Stimulated activated memory B cell treated with anti-CD40 and anti-IgM and Interleukin-4, amounts not matched to agents 10 μg/mL and 1 μg/mL and 100 μg/mL, for 72 hours (primary cell): Measurements from ENCODE around the gene ARPC5.
A peak's percentile ranks its signal among the peaks of the same experiment; 100 is the strongest.
"Not testable (repeated sequence)": the region's sequence is repeated elsewhere in the genome, so short reads cannot be mapped to it uniquely, and the experiment has no call there.

Source experiments
- ATAC-seq: fragments of 150-1000 bp; cut with Tn5 transposase; 2 replicates; pipeline ENCODE4 v1.10.0; 2021
- H3K27ac Mint-ChIP-seq: one replicate; pipeline ENCODE4 v1.8.0; 2022; ENCODE audit warnings: mild to moderate bottlenecking, mixed read lengths
- H3K27me3 Mint-ChIP-seq: one replicate; pipeline ENCODE4 v1.8.0; 2022; ENCODE audit warnings: mixed read lengths
- H3K36me3 Mint-ChIP-seq: one replicate; pipeline ENCODE4 v1.8.0; 2022; ENCODE audit warnings: mixed read lengths
- H3K4me1 Mint-ChIP-seq: one replicate; pipeline ENCODE4 v1.8.0; 2022; ENCODE audit warnings: mixed read lengths
- H3K4me3 Mint-ChIP-seq: one replicate; pipeline ENCODE4 v1.8.0; 2022; ENCODE audit warnings: mild to moderate bottlenecking, moderate library complexity, mixed read lengths
- H3K9me3 Mint-ChIP-seq: one replicate; pipeline ENCODE4 v1.8.0; 2022; ENCODE audit warnings: mixed read lengths

The ARPC5 gene

GRCh38 chr1:183633676-183634343 is 1.8 kb downstream of the ARPC5 start:
- peak; percentile 60 for ATAC-seq
- Mint-ChIP-seq H3K27ac (peak overlapping the region; percentile 92), H3K36me3 (peaks cover 13% of the 10 kb centered on the region), H3K4me3 (peak overlapping the region; percentile 99), H3K4me1 (peaks cover 27% of the 10 kb centered on the region), H3K27me3 (no peaks in the 10 kb centered on the region), H3K9me3 (no peaks in the 10 kb centered on the region)

- Mint-ChIP-seq H3K9me3 (no peaks in the 10 kb centered on the region), H3K4me1 (peaks cover 34% of the 10 kb centered on the region), H3K4me3 (peak overlapping the region; percentile 99), H3K27me3 (no peaks in the 10 kb centered on the region), H3K27ac (no peak overlapping the region), H3K36me3 (peaks cover 20% of the 10 kb centered on the region)
- ATAC-seq, result no peak
These were observed 2.6 kb downstream of the ARPC5 start for GRCh38 chr1:183632964-183633363.

- Mint-ChIP-seq H3K36me3 (peaks cover 20% of the 10 kb centered on the region), H3K9me3 (no peaks in the 10 kb centered on the region), H3K4me1 (peaks cover 34% of the 10 kb centered on the region), H3K4me3 (no peak overlapping the region), H3K27ac (no peak overlapping the region), H3K27me3 (no peaks in the 10 kb centered on the region)
- ATAC-seq, result no peak
These were observed 3.5 kb downstream of the ARPC5 start for GRCh38 chr1:183632114-183632513.

GRCh38 chr1:183630748-183631147 is 4.8 kb downstream of the ARPC5 start:
- peaks cover 22% of the 10 kb centered on the region for H3K36me3 Mint-ChIP-seq
- peak overlapping the region; percentile 26 for H3K4me3 Mint-ChIP-seq
- H3K4me1 Mint-ChIP-seq, result peaks cover 26% of the 10 kb centered on the region

GRCh38 chr1:183628537-183628936 is 7.0 kb downstream of the ARPC5 start:
- Mint-ChIP-seq H3K9me3 (no peaks in the 10 kb centered on the region), H3K4me3 (no peak overlapping the region), H3K36me3 (peaks cover 36% of the 10 kb centered on the region), H3K27me3 (no peaks in the 10 kb centered on the region), H3K27ac (peak overlapping the region; percentile 48), H3K4me1 (peaks cover 29% of the 10 kb centered on the region)
- no peak for ATAC-seq

More at GRCh38 chr1:183630748-183631147, 4.8 kb downstream of the ARPC5 start:
- no peak for ATAC-seq
- Mint-ChIP-seq H3K27me3 (no peaks in the 10 kb centered on the region), H3K27ac (peak overlapping the region; percentile 16), H3K9me3 (no peaks in the 10 kb centered on the region)

GRCh38 chr1:183626236-183626635 is 9.3 kb downstream of the ARPC5 start:
- not testable (repeated sequence) for ATAC-seq, H3K4me3 Mint-ChIP-seq, H3K9me3 Mint-ChIP-seq, H3K27me3 Mint-ChIP-seq
- Mint-ChIP-seq H3K27ac (peak overlapping the region; percentile 59), H3K36me3 (peaks cover 36% of the 10 kb centered on the region), H3K4me1 (peaks cover 35% of the 10 kb centered on the region)

- Mint-ChIP-seq H3K27ac (no peak overlapping the region), H3K4me1 (peaks cover 24% of the 10 kb centered on the region), H3K9me3 (no peaks in the 10 kb centered on the region), H3K36me3 (peaks cover 17% of the 10 kb centered on the region), H3K27me3 (no peaks in the 10 kb centered on the region), H3K4me3 (no peak overlapping the region)
- peak; percentile 84 for ATAC-seq
These were observed 12.4 kb downstream of the ARPC5 start for GRCh38 chr1:183622884-183623785.

- H3K4me1 Mint-ChIP-seq, result peaks cover 24% of the 10 kb centered on the region
- H3K27ac Mint-ChIP-seq, result no peak overlapping the region
- H3K27me3 Mint-ChIP-seq, result no peaks in the 10 kb centered on the region
- H3K9me3 Mint-ChIP-seq, result no peaks in the 10 kb centered on the region
- peaks cover 16% of the 10 kb centered on the region for H3K36me3 Mint-ChIP-seq
- no peak for ATAC-seq
- H3K4me3 Mint-ChIP-seq, result no peak overlapping the region
These were observed 13.6 kb downstream of the ARPC5 start for GRCh38 chr1:183622013-183622412.

- no peak for ATAC-seq
- H3K4me1 Mint-ChIP-seq, result peaks cover 17% of the 10 kb centered on the region
- H3K4me3 Mint-ChIP-seq, result no peak overlapping the region
- no peak overlapping the region for H3K27ac Mint-ChIP-seq
- H3K27me3 Mint-ChIP-seq, result no peaks in the 10 kb centered on the region
- H3K36me3 Mint-ChIP-seq, result peaks cover 10% of the 10 kb centered on the region
- no peaks in the 10 kb centered on the region for H3K9me3 Mint-ChIP-seq
These were observed 15.3 kb downstream of the ARPC5 start for GRCh38 chr1:183620311-183620710.

GRCh38 chr1:183619781-183620180 is 15.8 kb downstream of the ARPC5 start:
- Mint-ChIP-seq H3K36me3 (peaks cover 8% of the 10 kb centered on the region), H3K4me1 (peaks cover 17% of the 10 kb centered on the region), H3K9me3 (no peaks in the 10 kb centered on the region), H3K27ac (no peak overlapping the region), H3K4me3 (no peak overlapping the region), H3K27me3 (peaks cover 5% of the 10 kb centered on the region)
- no peak for ATAC-seq

- ATAC-seq, H3K4me3 Mint-ChIP-seq, H3K9me3 Mint-ChIP-seq, H3K27ac Mint-ChIP-seq, H3K36me3 Mint-ChIP-seq: not testable (repeated sequence)
- Mint-ChIP-seq H3K4me1 (peaks cover 12% of the 10 kb centered on the region), H3K27me3 (peaks cover 12% of the 10 kb centered on the region)
These were observed 17.4 kb downstream of the ARPC5 start for GRCh38 chr1:183618202-183618601.

- H3K27me3 Mint-ChIP-seq, result peaks cover 12% of the 10 kb centered on the region
- H3K4me3 Mint-ChIP-seq, ATAC-seq: not testable (repeated sequence)
These were observed 22.6 kb downstream of the ARPC5 start for GRCh38 chr1:183612975-183613374.

GRCh38 chr1:183612407-183612806 is 23.2 kb downstream of the ARPC5 start:
- no peaks in the 10 kb centered on the region for H3K36me3 Mint-ChIP-seq
- H3K27me3 Mint-ChIP-seq, result peaks cover 12% of the 10 kb centered on the region
- H3K4me3 Mint-ChIP-seq, result no peak overlapping the region
- H3K27ac Mint-ChIP-seq, result no peak overlapping the region
- H3K9me3 Mint-ChIP-seq, result no peaks in the 10 kb centered on the region
- peaks cover 23% of the 10 kb centered on the region for H3K4me1 Mint-ChIP-seq
- no peak for ATAC-seq

More at GRCh38 chr1:183612975-183613374, 22.6 kb downstream of the ARPC5 start:
- not testable (repeated sequence) for H3K9me3 Mint-ChIP-seq, H3K36me3 Mint-ChIP-seq, H3K27ac Mint-ChIP-seq
- peaks cover 19% of the 10 kb centered on the region for H3K4me1 Mint-ChIP-seq

- H3K4me3 Mint-ChIP-seq, result no peak overlapping the region
- H3K27me3 Mint-ChIP-seq, result peaks cover 12% of the 10 kb centered on the region
- ATAC-seq, result no peak
- no peaks in the 10 kb centered on the region for H3K9me3 Mint-ChIP-seq
- peaks cover 34% of the 10 kb centered on the region for H3K4me1 Mint-ChIP-seq
- H3K27ac Mint-ChIP-seq, result no peak overlapping the region
- no peaks in the 10 kb centered on the region for H3K36me3 Mint-ChIP-seq
These were observed 24.6 kb downstream of the ARPC5 start for GRCh38 chr1:183611021-183611420.

GRCh38 chr1:183609759-183610452 is 25.7 kb downstream of the ARPC5 start:
- H3K27ac Mint-ChIP-seq, result peak overlapping the region; percentile 91
- peaks cover 39% of the 10 kb centered on the region for H3K4me1 Mint-ChIP-seq
- no peaks in the 10 kb centered on the region for H3K36me3 Mint-ChIP-seq
- ATAC-seq, result no peak
- H3K4me3 Mint-ChIP-seq, result no peak overlapping the region
- H3K27me3 Mint-ChIP-seq, result peaks cover 9% of the 10 kb centered on the region
- H3K9me3 Mint-ChIP-seq, result no peaks in the 10 kb centered on the region
